GM12892 (cell line): ENCODE data around the gene SULT1C3.

Experiments used
- DNase-seq: peaks from one replicate; pipeline ENCODE4 v3.0.0; 2011; ENCODE audit not compliant: insufficient read length
- FAIRE-seq: peaks from 2 replicates; lab custom pipeline; 2011; peaks lifted over from hg19 to GRCh38; lab: Jason Lieb, UNC
- POLR2A ChIP-seq: IDR thresholded peaks from 2 replicates; pipeline ENCODE4 v1.6.1; 2011; ENCODE audit warnings: low read depth, low read length, control low read depth
- POLR2AphosphoS5 ChIP-seq: IDR thresholded peaks from 2 replicates; pipeline ENCODE4 v1.6.1; 2011; ENCODE audit warnings: low read depth, low read length, control low read depth
- TAF1 ChIP-seq: IDR thresholded peaks from 2 replicates; pipeline ENCODE4 v1.6.1; 2011; ENCODE audit warnings: low read depth, mild to moderate bottlenecking, control low read depth, low read length, borderline replicate concordance

SULT1C3 gene

GRCh38 chr2:108222261-108222660 is 17.5 kb upstream of the SULT1C3 start:
- no peak for DNase-seq
- no peak for FAIRE-seq
- TF ChIP-seq POLR2A (no peak), TAF1 (no peak), POLR2AphosphoS5 (no peak)

- no peak for FAIRE-seq
- DNase-seq, result no peak
- no peak for TF ChIP-seq POLR2A
- TF ChIP-seq TAF1, result no peak
- no peak for TF ChIP-seq POLR2AphosphoS5
These were observed 16.2 kb upstream of the SULT1C3 start for GRCh38 chr2:108223573-108223972.

GRCh38 chr2:108224022-108224421 is 15.7 kb upstream of the SULT1C3 start:
- FAIRE-seq (no peak), DNase-seq (no peak)
- no peak for TF ChIP-seq POLR2A
- no peak for TF ChIP-seq TAF1
- no peak for TF ChIP-seq POLR2AphosphoS5

GRCh38 chr2:108226564-108226963 is 13.2 kb upstream of the SULT1C3 start:
- no peak for TF ChIP-seq POLR2A
- no peak for TF ChIP-seq POLR2AphosphoS5
- no peak for TF ChIP-seq TAF1
- no peak for DNase-seq
- FAIRE-seq, result no peak

- FAIRE-seq (no peak), DNase-seq (no peak)
- TF ChIP-seq POLR2AphosphoS5 (no peak), TAF1 (no peak), POLR2A (no peak)
These were observed 11.8 kb upstream of the SULT1C3 start for GRCh38 chr2:108228006-108228405.

GRCh38 chr2:108228537-108228936 is 11.2 kb upstream of the SULT1C3 start:
- TF ChIP-seq TAF1 (no peak), POLR2AphosphoS5 (no peak), POLR2A (no peak)
- no peak for FAIRE-seq
- no peak for DNase-seq

- FAIRE-seq (no peak), DNase-seq (no peak)
- TF ChIP-seq POLR2A (no peak), TAF1 (no peak), POLR2AphosphoS5 (no peak)
These were observed 9.9 kb upstream of the SULT1C3 start for GRCh38 chr2:108229875-108230274.

- FAIRE-seq (no peak), DNase-seq (no peak)
- no peak for TF ChIP-seq POLR2AphosphoS5
- TF ChIP-seq TAF1, result no peak
- no peak for TF ChIP-seq POLR2A
These were observed 4.2 kb upstream of the SULT1C3 start for GRCh38 chr2:108235577-108235976.

- DNase-seq (no peak), FAIRE-seq (no peak)
- no peak for TF ChIP-seq POLR2AphosphoS5
- no peak for TF ChIP-seq POLR2A
- TF ChIP-seq TAF1, result no peak
These were observed 3.0 kb upstream of the SULT1C3 start for GRCh38 chr2:108236676-108237335.

GRCh38 chr2:108240966-108241365 is 1.2 kb downstream of the SULT1C3 start:
- TF ChIP-seq POLR2A, result no peak
- TF ChIP-seq TAF1, result no peak
- TF ChIP-seq POLR2AphosphoS5, result no peak
- FAIRE-seq, result no peak
- no peak for DNase-seq

GRCh38 chr2:108243566-108243965 is 3.8 kb downstream of the SULT1C3 start:
- FAIRE-seq (no peak), DNase-seq (no peak)
- TF ChIP-seq POLR2A (no peak), TAF1 (no peak)

- no peak for TF ChIP-seq POLR2A
- no peak for TF ChIP-seq TAF1
- no peak for TF ChIP-seq POLR2AphosphoS5
- FAIRE-seq (no peak), DNase-seq (no peak)
These were observed 5.1 kb downstream of the SULT1C3 start for GRCh38 chr2:108244667-108245414.

GRCh38 chr2:108253106-108253505 is 13.3 kb downstream of the SULT1C3 start:
- DNase-seq, result no peak
- TF ChIP-seq POLR2AphosphoS5, result no peak
- no peak for TF ChIP-seq POLR2A
- TF ChIP-seq TAF1, result no peak
- FAIRE-seq, result no peak
